Measurements from ENCODE around the gene CDR2L.

- TF ChIP-seq CTCF (IDR thresholded peaks at IDR 0.05; ENCODE audit: low read length) (no peak), EZH2phosphoT487 (IDR thresholded peaks at IDR 0.05; ENCODE audit: low read length) (no peak)
These were observed 11.5 kb upstream of the CDR2L start for GRCh38 chr17:74975943-74976342.
